GM12873 (cell line): Measurements from ENCODE around the gene JADE3.
A peak's percentile ranks its signal among the peaks of the same experiment; 100 is the strongest.

Experiments used
- CTCF ChIP-seq: IDR thresholded peaks from 2 replicates; pipeline ENCODE4 v1.5.1; 2012; ENCODE audit warnings: low read depth, mild to moderate bottlenecking, moderate library complexity, low read length, control low read depth; ENCODE audit not compliant: insufficient read depth; ENCODE audit errors: missing control alignments

Gene JADE3

GRCh38 chrX:47068214-47068613 is 156.0 kb downstream of the JADE3 start:
- no peak for TF ChIP-seq CTCF

DNA sequence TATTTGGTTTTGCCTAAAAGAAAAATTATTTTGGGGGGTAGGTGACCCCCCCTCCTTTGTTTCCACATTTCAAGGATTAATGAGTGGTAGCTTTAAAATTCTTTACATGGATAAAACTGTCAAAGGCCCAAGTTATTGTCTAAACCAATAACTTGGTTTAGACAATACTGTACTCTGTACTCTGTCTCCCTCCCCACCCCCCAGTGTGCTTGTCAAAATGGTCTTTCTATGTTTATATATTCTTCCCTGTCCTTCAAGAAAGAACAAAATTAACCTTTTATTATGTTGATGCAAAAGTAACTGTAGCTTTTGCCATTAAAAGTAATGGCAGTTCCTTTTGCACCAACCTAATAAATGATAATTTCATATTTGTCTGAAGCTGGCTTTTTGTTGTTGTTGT is 156.5 kb downstream of the JADE3 start:
- TF ChIP-seq CTCF: no peak

GRCh38 chrX:47078129-47079043 is 166.2 kb downstream of the JADE3 start, which contains the start of gene RGN:
RGN (plus strand) TSS chrX:47078443; CDS start chrX:47081145, 2,702 bp downstream.
- no peak for TF ChIP-seq CTCF

- no peak for TF ChIP-seq CTCF
Observed at GRCh38 chrX:47080215-47080914, 168.1 kb downstream of the JADE3 start.

GRCh38 chrX:47080915-47081236 is 168.7 kb downstream of the JADE3 start:
- TF ChIP-seq CTCF: no peak

- TF ChIP-seq CTCF: no peak
Observed at GRCh38 chrX:47091149-47091775, 179.0 kb downstream of the JADE3 start.

DNA sequence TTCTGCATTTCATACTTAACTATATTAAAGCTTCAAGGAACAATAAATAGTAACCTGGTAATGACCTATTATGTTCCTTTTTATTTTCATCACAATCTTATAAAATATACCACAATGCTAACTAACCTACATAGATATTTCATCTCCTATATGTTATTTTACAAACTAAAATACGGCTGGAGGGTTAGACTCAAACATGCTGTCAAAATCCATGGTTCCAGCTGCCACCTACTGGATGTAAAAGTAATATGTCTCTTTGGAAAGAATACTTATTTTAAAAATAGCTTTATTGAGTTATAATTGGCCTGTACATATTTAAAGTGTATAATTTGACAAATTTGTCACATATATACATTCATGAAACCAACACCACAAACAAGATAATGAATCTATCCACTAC is 181.0 kb downstream of the JADE3 start:
- peak; percentile 32 for TF ChIP-seq CTCF
